Stimulated activated CD4-positive, alpha-beta T cell treated with anti-CD3 and anti-CD28 coated beads, Interleukin-1b, Interleukin-23, amount 100 ng/mL, for 24 hours (primary cell): ENCODE measurements around the gene TAPBPL.

ENCODE experiments used
- DNase-seq, 4 experiments: peaks; one replicate each; pipeline ENCODE4 v3.0.0-alpha.2; 2020; ENCODE audit warnings: low read depth in 4 of 4, low spot score in 1 of 4

The TAPBPL gene

DNA sequence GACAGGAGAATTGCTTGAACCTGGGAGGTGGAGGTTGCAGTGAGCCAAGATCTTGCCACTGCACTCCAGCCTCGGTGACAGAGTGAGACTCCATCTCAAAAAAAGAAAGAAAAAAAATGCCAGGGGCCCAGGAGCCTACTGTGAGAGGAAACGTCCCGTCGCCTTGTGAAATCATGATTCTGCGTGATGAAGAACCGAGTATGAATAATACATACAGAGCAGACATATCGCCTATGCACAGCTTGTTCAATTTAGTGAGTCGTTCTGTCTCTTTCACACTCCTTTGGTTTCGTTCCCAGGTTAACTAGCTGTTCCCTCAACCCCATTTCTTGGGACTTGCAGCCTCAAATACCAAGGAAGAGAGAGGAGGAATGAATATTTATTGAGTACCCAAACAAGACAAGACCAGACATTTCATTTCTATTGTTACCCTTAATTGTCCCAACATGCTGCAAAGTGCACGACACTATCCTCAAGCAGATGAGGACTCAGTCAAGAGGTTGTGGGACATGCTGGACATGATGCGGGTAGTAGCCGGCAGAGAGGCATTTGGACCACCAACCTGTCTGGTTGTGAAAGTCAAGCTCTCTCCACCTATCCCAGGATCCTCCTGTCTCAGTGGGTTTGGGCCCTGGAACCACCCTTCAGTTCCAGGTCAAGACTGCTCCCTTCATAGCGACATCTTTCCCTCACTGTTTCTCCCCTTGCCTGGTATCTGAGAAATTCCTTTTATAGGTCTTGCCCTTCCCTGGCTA, 15.7 kb upstream of the TAPBPL start:
- no peak for DNase-seq

DNA sequence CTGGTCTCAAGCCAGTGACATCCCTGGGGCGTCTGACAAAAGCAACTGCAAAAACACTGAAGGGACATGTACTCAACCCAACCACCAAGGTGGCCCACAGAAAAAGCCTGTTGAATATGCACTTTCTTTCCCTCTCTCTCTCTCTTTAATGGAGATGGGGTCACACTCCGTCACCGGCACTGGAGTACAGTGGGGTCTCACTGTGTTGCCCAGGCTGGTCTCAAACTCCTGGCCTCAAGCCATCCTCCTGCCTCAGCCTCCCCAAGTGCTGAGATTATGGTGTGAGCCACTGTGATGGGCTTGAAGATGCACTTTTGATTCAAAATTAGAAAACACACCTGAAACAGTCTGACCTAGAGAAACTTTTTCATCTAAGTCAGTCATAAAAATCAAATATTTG, 14.3 kb upstream of the TAPBPL start:
- no peak for DNase-seq

DNA sequence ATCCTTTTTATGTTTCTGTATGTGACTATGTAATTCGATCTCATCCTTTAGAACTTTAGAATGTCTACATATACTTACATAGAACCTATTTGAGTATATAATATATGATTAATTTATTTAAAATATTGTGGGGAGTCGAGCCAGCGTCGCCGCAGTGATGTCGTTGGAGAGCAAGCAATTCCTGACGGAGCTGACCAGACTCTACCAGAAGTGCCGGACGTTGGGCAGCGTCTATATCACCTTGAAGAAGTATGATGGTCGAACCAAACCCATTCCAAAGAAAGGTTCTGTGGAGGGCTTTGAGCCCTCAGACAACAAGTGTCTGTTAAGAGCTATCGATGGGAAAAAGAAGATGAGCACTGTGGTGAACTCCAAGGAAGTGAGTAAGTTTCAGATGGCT, 13.5 kb upstream of the TAPBPL start:
- DNase-seq = no peak

DNA sequence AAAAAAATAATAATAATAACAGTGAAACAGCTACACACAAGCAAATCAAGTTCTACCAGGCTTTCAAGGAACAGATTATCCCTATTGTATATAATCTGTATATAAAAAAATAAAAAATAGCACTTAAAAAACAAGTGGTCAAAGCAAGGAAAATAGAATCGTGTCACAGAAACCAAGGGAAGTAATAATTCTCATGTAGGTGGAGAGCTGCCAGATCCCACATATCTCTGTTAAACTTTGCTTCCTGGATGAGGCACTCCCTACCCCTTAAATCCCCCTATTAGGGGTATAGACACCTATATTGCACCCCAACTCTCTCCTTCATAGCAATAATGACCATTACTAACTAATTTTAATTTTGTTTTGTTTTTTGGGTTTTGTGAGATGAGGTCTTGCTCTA, 11.5 kb upstream of the TAPBPL start:
- DNase-seq = no peak

DNA sequence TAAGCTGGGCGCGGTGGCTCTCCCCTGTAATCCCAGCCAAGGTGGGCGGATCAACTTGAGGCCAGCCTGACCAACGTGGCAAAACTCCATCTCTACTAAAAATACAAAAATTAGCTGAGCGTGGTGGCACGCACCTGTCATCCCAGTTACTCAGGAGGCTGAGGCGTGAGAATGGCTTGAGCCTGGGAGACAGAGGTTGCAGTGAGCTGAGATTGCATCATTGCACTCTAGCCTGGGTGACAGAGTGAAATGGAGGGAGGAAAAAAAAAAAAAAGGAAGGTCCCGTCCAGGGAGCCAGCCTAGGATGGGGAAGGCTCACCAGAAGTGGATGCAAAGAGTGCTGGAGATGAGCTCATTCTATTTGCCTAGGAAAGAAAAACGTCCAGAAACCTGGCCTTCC, 9.0 kb upstream of the TAPBPL start:
- no peak for DNase-seq

DNA sequence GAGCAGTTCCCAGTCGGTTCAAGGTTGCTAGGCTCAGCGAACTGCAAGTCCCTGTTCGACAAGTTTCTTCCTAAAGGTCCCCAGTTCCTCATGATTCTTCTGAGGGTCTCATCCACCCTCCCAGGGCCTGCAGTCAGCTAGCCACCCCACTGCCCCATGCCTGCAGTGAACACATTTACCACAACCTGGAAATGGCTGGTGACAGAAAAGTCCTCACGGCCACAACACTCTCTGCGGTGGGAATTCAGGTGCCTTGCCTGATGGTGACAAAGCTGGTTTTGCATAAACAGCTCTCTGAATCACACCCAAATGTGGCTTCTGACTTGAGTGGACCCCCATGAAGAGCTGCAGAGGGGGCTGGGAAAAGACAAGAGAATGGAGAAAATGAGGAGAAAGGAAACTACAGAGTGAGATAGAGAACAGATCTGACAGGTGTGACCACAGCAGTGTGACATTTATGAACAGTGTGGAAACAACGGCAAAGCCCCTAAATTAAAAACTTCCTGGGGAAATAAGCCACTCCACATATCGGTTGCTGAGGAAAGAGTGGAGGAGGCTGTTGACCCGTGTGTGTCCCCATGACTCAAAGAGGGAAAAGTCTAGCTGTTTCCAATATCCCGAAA, 8.4 kb upstream of the TAPBPL start:
- DNase-seq = no peak

DNA sequence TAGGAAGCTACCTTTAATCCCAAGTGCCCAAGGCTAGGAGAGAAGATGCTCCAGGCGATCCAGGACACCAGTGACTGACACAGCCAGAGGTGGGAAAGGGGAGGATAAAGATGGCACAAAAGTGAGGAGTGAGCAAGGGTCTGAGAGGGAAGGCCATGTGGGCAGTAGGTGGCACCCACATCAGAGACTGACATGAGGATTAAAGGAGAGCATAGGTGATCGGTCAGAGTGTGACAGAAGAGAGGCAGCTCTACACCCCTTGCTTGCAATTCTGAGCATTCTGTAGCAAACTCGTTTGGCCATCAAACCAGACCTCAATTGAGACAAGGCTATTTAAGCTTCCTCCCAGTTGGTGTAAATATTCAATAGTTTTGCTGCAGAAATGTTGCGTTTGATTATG, 7.8 kb upstream of the TAPBPL start:
- no peak for DNase-seq

DNA sequence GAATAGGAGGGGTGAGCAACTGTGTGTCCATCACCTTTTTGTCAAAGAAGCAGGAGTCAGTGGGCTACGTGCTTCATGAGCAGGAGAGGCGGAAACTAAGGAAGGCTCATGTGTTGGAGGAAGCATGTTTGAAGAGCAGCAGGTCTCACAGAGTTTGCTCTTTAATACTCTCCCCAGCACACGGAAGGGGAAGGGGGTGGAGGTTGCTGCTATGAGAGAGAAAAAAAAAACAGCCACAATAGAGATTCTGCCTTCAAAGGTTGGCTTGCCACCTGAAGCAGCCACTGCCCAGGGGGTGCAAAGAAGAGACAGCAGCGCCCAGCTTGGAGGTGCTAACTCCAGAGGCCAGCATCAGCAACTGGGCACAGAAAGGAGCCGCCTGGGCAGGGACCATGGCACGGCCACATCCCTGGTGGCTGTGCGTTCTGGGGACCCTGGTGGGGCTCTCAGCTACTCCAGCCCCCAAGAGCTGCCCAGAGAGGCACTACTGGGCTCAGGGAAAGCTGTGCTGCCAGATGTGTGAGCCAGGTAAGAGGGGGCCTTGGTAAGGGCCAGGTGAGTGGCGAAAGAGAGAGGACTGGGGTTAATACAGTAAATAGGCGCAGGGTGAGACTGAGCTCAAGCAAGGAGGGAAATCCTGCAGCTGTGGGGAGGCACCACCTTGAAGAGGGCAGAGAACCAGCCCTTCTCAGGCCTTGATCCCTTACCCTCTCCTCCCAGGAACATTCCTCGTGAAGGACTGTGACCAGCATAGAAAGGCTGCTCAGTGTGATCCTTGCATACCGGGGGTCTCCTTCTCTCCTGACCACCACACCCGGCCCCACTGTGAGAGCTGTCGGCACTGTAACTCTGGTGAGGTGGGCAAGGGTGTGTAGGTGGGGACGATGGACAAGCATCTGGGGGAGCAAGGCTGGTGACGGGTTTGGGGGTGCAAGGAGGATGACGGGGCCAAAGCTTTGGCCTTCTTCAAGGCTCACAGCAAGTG, 6.8 kb upstream of the TAPBPL start, which contains the start of gene CD27:
TSS of gene CD27 (plus strand) at position 252 of the 985 bp plus-strand sequence. CDS start at position 393, 141 bp downstream.
- no peak for DNase-seq

DNA sequence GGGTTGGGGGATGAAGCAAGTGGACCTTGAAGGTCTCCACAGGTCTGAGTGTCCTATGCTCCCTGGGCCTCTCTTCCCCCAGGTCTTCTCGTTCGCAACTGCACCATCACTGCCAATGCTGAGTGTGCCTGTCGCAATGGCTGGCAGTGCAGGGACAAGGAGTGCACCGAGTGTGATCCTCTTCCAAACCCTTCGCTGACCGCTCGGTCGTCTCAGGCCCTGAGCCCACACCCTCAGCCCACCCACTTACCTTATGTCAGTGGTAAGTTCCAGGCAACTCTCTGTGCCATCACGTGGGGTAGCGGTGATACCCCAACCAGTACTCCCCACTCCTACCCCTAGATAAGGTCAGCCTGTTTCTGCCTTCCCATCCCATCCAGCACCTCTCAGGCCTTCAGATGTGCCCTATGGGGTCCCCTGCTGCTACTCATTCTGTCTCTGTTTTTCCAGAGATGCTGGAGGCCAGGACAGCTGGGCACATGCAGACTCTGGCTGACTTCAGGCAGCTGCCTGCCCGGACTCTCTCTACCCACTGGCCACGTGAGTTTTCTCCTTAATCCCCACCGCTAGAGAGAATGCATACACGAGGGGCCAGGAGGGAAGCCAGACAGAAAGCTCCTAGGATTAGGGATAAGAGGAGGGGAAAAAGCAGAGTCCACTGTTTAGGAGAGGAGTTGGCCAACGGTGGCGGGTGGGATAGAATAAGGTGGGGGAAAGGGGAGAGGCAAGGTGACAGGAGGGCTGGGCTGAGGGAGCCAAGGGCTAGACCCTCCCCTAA, 1.6 kb upstream of the TAPBPL start:
- DNase-seq = no peak

DNA sequence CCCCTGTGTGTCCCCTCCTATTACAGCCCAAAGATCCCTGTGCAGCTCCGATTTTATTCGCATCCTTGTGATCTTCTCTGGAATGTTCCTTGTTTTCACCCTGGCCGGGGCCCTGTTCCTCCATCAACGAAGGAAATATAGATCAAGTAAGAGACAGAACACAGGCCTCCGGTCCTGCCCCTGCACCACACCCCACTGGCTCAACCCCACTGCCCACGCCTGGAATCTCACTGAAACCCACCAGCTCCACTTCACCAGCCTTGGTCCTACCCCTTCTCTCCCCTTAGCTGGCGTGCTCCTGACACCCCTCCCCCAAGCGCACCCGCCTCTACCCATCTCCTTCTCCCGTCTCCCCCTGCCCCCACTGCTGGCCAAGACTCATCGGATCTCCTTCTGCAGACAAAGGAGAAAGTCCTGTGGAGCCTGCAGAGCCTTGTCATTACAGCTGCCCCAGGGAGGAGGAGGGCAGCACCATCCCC, 934 bp upstream of the TAPBPL start:
- DNase-seq = no peak

DNA sequence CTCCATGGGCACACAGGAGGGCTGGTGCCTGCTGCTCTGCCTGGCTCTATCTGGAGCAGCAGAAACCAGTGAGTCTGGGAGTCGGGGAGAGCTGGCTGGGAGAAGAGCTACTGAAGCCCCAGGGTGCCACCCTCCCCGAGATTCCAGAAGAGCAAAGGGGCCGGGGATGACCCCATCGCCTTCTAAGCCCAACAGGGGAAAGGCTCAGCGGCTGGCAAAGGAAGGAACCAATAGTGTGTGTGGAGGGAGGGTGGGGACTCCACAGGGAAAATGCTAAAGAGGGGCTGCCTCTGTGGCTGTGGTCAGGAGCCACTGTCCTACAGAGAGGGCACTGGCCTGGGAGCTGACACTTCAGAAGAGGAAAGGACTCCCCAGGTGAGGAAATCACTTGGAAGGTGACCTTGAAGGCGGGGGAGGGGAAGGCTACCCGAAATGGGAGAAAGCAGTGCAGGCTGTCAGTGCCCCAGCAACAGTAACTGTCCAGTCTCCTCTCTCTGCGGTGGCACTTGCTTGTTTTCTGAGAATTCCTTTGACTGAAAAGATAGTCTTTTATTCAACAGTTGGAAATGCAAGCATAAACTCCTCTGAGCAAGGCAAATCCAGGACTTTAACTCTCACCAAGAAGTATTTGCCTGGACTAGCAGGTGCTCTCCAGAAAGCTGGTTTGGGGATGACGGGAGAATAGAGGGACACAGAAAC, 552 bp downstream of the TAPBPL start:
- DNase-seq = no peak

DNA sequence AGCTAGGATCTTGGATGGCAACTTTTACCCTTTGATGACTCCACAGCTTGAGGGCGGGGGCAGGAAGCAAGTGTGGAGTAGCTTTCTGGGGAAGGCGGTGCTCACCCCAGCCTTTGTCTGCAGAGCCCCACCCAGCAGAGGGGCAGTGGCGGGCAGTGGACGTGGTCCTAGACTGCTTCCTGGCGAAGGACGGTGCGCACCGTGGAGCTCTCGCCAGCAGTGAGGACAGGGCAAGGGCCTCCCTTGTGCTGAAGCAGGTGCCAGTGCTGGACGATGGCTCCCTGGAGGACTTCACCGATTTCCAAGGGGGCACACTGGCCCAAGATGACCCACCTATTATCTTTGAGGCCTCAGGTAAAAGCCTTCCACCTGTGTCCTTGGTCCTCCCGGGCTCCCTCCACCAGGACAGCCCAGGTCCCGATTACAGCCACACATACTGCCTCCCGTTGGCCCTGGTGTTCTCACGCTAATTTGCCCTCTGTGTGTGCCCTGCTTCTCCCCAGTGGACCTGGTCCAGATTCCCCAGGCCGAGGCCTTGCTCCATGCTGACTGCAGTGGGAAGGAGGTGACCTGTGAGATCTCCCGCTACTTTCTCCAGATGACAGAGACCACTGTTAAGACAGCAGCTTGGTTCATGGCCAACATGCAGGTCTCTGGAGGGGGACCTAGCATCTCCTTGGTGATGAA, 1.2 kb downstream of the TAPBPL start:
- no peak for DNase-seq

DNA sequence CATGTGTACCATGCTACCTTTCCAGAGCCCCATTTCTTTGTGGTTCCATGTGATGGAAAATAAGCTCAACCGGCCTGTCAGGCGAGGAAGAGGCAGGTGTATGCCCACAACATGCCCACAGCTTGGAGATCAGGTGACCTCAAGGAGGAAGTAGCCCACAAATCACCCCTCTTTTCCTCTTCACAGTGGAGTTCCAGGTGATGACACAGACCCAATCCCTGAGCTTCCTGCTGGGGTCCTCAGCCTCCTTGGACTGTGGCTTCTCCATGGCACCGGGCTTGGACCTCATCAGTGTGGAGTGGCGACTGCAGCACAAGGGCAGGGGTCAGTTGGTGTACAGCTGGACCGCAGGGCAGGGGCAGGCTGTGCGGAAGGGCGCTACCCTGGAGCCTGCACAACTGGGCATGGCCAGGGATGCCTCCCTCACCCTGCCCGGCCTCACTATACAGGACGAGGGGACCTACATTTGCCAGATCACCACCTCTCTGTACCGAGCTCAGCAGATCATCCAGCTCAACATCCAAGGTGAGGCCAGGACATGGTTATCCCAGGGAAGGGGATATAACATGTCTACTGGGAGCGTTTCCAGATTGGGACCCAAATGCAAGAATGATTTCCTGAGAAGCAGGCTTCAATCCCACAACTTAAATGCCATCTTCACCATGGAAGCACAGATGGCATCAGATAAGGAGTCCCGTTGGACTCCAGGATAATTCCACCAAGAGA, 5.5 kb downstream of the TAPBPL start:
- DNase-seq = no peak

DNA sequence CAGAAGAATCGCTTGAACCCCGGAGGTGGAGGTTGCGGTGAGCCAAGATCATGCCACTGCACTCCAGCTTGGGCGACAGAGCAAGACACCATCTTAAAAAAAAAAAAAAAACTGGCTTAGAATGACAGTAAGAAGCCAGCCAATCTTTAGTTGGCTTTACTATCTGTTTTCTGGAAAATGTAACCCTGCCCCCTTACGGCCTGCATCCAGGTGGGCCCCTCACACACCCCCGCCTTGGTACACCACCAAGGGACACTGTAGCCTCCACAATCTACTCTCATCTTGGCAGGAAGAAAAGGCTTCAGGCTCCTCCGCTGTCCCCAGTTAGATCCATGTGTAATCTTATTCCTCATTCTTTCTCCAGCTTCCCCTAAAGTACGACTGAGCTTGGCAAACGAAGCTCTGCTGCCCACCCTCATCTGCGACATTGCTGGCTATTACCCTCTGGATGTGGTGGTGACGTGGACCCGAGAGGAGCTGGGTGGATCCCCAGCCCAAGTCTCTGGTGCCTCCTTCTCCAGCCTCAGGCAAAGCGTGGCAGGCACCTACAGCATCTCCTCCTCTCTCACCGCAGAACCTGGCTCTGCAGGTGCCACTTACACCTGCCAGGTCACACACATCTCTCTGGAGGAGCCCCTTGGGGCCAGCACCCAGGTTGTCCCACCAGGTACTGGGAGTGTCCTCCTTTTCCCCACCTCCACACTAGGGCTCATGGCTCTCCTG, 6.6 kb downstream of the TAPBPL start:
- DNase-seq = no peak

DNA sequence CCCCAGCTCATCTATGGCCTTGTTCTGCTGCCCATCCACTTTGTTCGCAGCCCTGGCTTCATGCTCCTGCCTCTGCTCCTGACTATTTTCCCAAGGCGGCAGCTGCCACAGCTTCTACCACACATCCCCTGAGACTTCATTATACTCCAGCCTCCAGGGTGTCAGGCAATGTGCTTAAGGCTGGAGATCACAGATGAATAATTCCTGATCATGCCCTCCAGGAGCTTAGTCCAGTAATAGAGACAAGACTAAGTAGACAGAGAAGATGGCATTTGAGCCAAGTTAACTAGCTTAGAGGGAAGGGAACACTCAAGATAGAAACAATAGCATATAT, 7.1 kb downstream of the TAPBPL start:
- DNase-seq = no peak

DNA sequence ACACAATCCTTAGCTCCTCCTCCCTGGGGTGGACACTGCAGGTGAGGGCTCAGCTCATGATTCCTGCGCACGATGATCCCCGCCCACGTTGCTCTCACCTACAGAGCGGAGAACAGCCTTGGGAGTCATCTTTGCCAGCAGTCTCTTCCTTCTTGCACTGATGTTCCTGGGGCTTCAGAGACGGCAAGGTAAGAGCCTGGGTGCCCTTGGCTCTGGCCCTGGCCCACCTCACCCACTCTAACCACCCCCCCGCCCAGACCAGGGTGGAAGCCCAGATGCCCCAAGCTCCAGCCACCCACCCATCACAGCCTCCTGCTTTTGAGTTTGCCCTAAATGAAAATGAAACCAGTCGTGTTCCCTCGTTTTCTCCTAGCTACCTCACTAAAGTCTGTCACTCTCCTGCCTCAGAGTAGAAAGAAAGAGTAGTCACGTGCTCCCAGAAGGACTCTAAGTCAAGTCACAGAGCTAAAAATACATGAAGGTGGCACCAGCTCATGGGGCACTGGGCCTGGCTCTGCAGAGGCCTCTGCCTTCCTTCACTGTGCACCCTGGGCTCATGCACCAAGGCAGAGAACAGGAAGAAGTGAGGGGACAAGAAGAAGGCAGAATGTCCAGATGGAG, 9.0 kb downstream of the TAPBPL start:
- no peak for DNase-seq

DNA sequence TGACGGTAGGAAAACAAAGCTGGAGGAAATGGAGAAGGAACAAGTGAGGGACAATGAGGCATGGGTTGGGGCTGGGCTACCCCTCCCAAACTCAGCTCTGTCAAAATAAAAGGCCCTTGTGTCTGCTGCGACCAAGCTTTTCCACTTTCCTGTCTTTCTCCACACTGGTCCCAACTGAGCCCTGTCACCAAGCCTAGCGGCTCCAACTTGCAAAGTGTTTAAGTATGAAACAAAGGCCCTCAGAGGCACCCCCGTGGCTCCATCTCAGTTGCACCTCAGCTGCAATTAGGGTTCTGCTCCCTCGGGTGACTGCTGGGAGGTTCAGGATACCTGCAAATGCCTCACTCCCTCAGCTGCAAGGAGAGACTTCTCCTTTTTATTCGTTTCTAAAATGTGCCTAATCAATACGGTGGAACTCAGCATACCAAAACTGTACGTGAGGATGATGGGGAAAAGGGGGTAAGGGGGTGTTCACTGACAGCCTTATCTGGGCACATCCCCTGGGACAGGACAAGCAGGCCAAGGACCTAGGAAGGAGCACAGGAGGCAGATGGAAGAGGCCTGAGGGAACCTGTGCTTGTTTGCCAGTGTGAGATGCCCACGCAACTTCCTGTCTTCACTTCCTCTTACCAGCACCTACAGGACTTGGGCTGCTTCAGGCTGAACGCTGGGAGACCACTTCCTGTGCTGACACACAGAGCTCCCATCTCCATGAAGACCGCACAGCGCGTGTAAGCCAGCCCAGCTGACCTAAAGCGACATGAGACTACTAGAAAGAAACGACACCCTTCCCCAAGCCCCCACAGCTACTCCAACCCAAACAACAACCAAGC, 9.8 kb downstream of the TAPBPL start:
- peak in 2 of 4 experiments; percentile 64 to 79 for DNase-seq
